DMS 273 (cell line): Measurements from ENCODE around the gene UTP4.
A peak's percentile ranks its signal among the peaks of the same experiment; 100 is the strongest.

Source experiments
- DNase-seq: peaks from one replicate; lab custom pipeline; 2025; ENCODE audit not compliant: unreplicated experiment; lab: John Stamatoyannopoulos, UW

Gene UTP4

GRCh38 chr16:69204172-69204571, 71.7 kb downstream of the UTP4 start:
- peak; percentile 24 for DNase-seq

- no peak for DNase-seq
These were observed 77.3 kb downstream of the UTP4 start for GRCh38 chr16:69209735-69210134.

GRCh38 chr16:69217433-69217832, 85.0 kb downstream of the UTP4 start:
- DNase-seq = no peak
